ENCODE results near the gene KIAA1328.

The KIAA1328 gene

DNA sequence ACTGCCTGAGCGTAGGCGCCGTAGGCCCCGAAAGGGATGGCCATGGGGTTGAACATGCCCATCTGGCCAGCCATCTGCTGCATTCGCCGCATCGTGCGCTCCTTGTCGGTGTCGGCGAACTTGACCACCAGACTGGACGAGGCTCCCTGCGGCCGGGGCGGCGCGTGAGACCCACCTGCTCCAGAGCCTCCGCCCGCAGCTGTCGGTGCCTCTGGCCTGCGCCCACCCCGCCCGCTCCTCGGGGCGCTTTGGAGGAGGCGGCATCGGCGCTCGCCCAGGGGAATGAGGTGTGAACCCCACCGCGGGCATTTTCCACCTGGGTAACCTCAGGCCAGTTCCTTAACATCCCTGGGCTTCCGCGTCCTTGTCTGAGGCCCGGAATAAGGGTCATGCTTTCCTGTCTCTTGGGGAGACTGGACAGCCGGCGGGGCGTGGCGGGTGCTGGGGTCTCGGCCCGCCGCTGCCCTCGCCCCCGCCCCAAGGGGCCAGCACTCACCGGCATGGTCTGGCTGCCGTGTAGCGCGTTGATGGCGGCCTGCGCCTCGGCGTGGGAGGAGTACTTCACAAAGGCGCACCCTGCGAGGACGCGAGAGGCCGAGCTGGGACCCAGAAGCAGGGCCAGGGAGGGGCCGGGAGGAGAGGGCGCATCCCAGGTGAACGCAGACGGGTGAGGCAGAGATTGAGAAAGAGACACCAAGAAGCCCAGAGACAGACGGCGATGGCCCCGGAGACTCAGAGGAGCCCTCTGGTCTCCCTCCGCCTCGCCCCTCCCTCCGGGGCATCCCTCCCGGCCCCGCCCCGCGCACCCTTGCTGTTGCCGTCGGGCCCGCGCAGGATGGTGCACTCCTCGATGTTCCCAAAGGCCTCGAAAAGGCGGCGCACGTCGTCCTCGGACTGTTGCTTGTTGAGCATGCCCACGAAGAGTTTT, 445.6 kb downstream of the KIAA1328 start:
- no peak for TF ChIP-seq TCF12 (IDR thresholded peaks at IDR 0.05; ENCODE audit: low read depth)
- no peak for TF ChIP-seq EP300 (IDR thresholded peaks at IDR 0.05; ENCODE audit: borderline replicate concordance)
- no peak for TF ChIP-seq EGR1 (IDR thresholded peaks at IDR 0.05)

- TF ChIP-seq NFIC (IDR thresholded peaks at IDR 0.05) (no peak), FOXM1 (IDR thresholded peaks at IDR 0.05; ENCODE audit: borderline replicate concordance, low read depth) (no peak), TAF1 (IDR thresholded peaks at IDR 0.05; ENCODE audit: low read depth) (no peak), YY1 (IDR thresholded peaks at IDR 0.05; ENCODE audit: low read depth) (no peak)
Observed at GRCh38 chr18:37275237-37275741, 446.4 kb downstream of the KIAA1328 start.

GRCh38 chr18:37276111-37276890, 447.4 kb downstream of the KIAA1328 start:
- TF ChIP-seq YY1 (IDR thresholded peaks at IDR 0.05; ENCODE audit: low read depth) (no peak), CEBPB (IDR thresholded peaks at IDR 0.05) (no peak), TAF1 (IDR thresholded peaks at IDR 0.05; ENCODE audit: low read depth) (no peak), EGR1 (IDR thresholded peaks at IDR 0.05) (no peak), TCF12 (IDR thresholded peaks at IDR 0.05; ENCODE audit: low read depth) (no peak), NFIC (IDR thresholded peaks at IDR 0.05) (no peak), RAD21 (IDR thresholded peaks at IDR 0.05; ENCODE audit: low read depth) (no peak), FOXM1 (IDR thresholded peaks at IDR 0.05; ENCODE audit: borderline replicate concordance, low read depth) (no peak)
- TF ChIP-seq, protein P1, sequence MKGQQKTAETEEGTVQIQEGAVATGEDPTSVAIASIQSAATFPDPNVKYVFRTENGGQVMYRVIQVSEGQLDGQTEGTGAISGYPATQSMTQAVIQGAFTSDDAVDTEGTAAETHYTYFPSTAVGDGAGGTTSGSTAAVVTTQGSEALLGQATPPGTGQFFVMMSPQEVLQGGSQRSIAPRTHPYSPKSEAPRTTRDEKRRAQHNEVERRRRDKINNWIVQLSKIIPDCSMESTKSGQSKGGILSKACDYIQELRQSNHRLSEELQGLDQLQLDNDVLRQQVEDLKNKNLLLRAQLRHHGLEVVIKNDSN (IDR thresholded peaks at IDR 0.05), result no peak

GRCh38 chr18:37277804-37278203, 448.9 kb downstream of the KIAA1328 start:
- TF ChIP-seq TAF1 (IDR thresholded peaks at IDR 0.05; ENCODE audit: low read depth), result no peak
- TF ChIP-seq, protein P1 (IDR thresholded peaks at IDR 0.05), result no peak
- TF ChIP-seq TCF12 (IDR thresholded peaks at IDR 0.05; ENCODE audit: low read depth), result no peak
